Smooth muscle cell (in vitro differentiated cells): ENCODE measurements around the gene LIX1. TPM values are rescaled to one million over a fixed set of nuclear protein-coding genes. Genes with fewer than 3 reads are reported as not detected.

Experiments
- DNase-seq: peaks from one replicate; lab custom pipeline; 2025; ENCODE audit not compliant: unreplicated experiment; lab: John Stamatoyannopoulos, UW
- H2AFZ ChIP-seq: fragments of 200-600 bp; sonication (generic); 2 replicates; pipeline ENCODE4 v1.6.0; 2016; ENCODE audit warnings: antibody characterized with exemption, low read depth, mild to moderate bottlenecking
- H3F3A ChIP-seq: fragments of 200-600 bp; sonication (generic); 2 replicates; pipeline ENCODE4 v1.6.0; 2017; ENCODE audit warnings: antibody characterized with exemption, low read depth
- H3K27ac ChIP-seq: fragments of 200-600 bp; sonication (generic); 2 replicates; pipeline ENCODE4 v1.5.1; 2016; ENCODE audit warnings: low read depth, mild to moderate bottlenecking
- H3K27me3 ChIP-seq: fragments of 200-600 bp; sonication (generic); 2 replicates; pipeline ENCODE4 v1.6.1; 2016; ENCODE audit warnings: low read depth, mild to moderate bottlenecking
- H3K36me3 ChIP-seq: fragments of 200-600 bp; sonication (generic); 2 replicates; pipeline ENCODE4 v1.5.1; 2016; ENCODE audit warnings: low read depth
- H3K4me1 ChIP-seq: fragments of 200-600 bp; sonication (generic); 2 replicates; pipeline ENCODE4 v1.5.1; 2016; ENCODE audit warnings: low read depth
- H3K4me2 ChIP-seq: fragments of 200-600 bp; sonication (generic); 2 replicates; pipeline ENCODE4 v1.6.0; 2016; ENCODE audit warnings: mild to moderate bottlenecking
- H3K4me3 ChIP-seq: fragments of 200-600 bp; sonication (generic); 2 replicates; pipeline ENCODE4 v1.5.1; 2016; ENCODE audit warnings: mild to moderate bottlenecking
- H3K79me2 ChIP-seq: fragments of 200-600 bp; sonication (generic); 2 replicates; pipeline ENCODE4 v1.6.0; 2016; ENCODE audit warnings: low read depth, mild to moderate bottlenecking
- H3K9ac ChIP-seq: fragments of 200-600 bp; sonication (generic); 2 replicates; pipeline ENCODE4 v1.6.0; 2016; ENCODE audit warnings: low read depth
- H3K9me3 ChIP-seq: fragments of 200-600 bp; sonication (generic); replicated peaks from 2 replicates; pipeline ENCODE4 v1.5.1; 2016; ENCODE audit warnings: low read depth
- H4K20me1 ChIP-seq: fragments of 200-600 bp; sonication (generic); 2 replicates; pipeline ENCODE4 v1.6.0; 2016; ENCODE audit warnings: low read depth
- CTCF ChIP-seq: fragments of 200-600 bp; sonication (generic); IDR thresholded peaks from 2 replicates; pipeline ENCODE4 v1.5.1; 2017; ENCODE audit warnings: borderline replicate concordance, mild to moderate bottlenecking, antibody characterized with exemption; ENCODE audit not compliant: insufficient read depth, poor library complexity, severe bottlenecking
- WGBS: methylation state at CpG from one replicate; pipeline ENCODE4 v1.1.7; 2016; ENCODE audit warnings: low lambda C conversion rate; 5-methylcytosine and 5-hydroxymethylcytosine counted together
- polyA plus RNA-seq: library from polyadenylated mRNA; unstranded; fragments of >200 nt; fragmentation: Nextera tagmentation; extraction: Ambion mirVana; gene quantifications from 2 replicates; pipeline ENCODE4 v1.2.1, GENCODE V29; 2016
- small RNA-seq: library from RNA; depleted of rRNA; stranded (forward); fragments of <200 nt; gene quantifications from one replicate; pipeline ENCODE3, GENCODE V24; 2014
- total RNA-seq: library from RNA; depleted of rRNA; stranded (reverse); fragments of >200 nt; gene quantifications from 2 replicates; pipeline ENCODE4 v1.2.3, GENCODE V29; 2014

The LIX1 gene
- total and polyA plus RNA-seq, 2 experiments from 2014 or later = 20.1 to 21.8 TPM

- no peaks in the 10 kb centered on the region for H3K79me2 ChIP-seq
- no peaks in the 10 kb centered on the region for H4K20me1 ChIP-seq
- H3K27ac ChIP-seq = no peak overlapping the region
- 38% methylated on average over 2 of the region's 2 CpGs for WGBS
- no peak overlapping the region for H3K4me2 ChIP-seq
- no peaks in the 10 kb centered on the region for H3K36me3 ChIP-seq
- no peak for DNase-seq
- no peaks in the 10 kb centered on the region for H3F3A ChIP-seq
- H3K4me1 ChIP-seq = peaks cover 3% of the 10 kb centered on the region
- H3K9ac ChIP-seq = no peak overlapping the region
- no peak overlapping the region for H2AFZ ChIP-seq
- no peaks in the 10 kb centered on the region for H3K9me3 ChIP-seq
- no peaks in the 10 kb centered on the region for H3K27me3 ChIP-seq
- TF ChIP-seq CTCF = peak; percentile 32
- no peak overlapping the region for H3K4me3 ChIP-seq
These were observed 98.4 kb downstream of the LIX1 start for GRCh38 chr5:97044052-97044451.

GRCh38 chr5:97043511-97043910, 98.9 kb downstream of the LIX1 start:
- WGBS = 84% methylated on average over 3 of the region's 3 CpGs
- Histone ChIP-seq H3K27ac (no peak overlapping the region), H4K20me1 (no peaks in the 10 kb centered on the region), H3K36me3 (no peaks in the 10 kb centered on the region), H3K9me3 (no peaks in the 10 kb centered on the region), H2AFZ (no peak overlapping the region), H3K4me1 (peaks cover 3% of the 10 kb centered on the region), H3K4me3 (no peak overlapping the region), H3K4me2 (no peak overlapping the region), H3F3A (no peaks in the 10 kb centered on the region), H3K9ac (no peak overlapping the region), H3K27me3 (no peaks in the 10 kb centered on the region), H3K79me2 (no peaks in the 10 kb centered on the region)
- DNase-seq = no peak
- TF ChIP-seq CTCF = no peak

GRCh38 chr5:97042996-97043395, 99.4 kb downstream of the LIX1 start:
- Histone ChIP-seq H3K79me2 (no peaks in the 10 kb centered on the region), H3K27ac (no peak overlapping the region), H3F3A (no peaks in the 10 kb centered on the region), H4K20me1 (no peaks in the 10 kb centered on the region), H3K4me3 (no peak overlapping the region), H3K9ac (no peak overlapping the region), H3K36me3 (no peaks in the 10 kb centered on the region), H3K9me3 (no peaks in the 10 kb centered on the region), H3K27me3 (no peaks in the 10 kb centered on the region), H3K4me2 (no peak overlapping the region), H2AFZ (no peak overlapping the region), H3K4me1 (peaks cover 3% of the 10 kb centered on the region)
- DNase-seq = no peak
- 80% methylated on average over 7 of the region's 7 CpGs for WGBS
- no peak for TF ChIP-seq CTCF

Small RNAs within 50 kb of the gene (small RNA-seq; reads per million reads assigned to genes)
- gene RNU1-73P = not detected

Other genes starting within 250 kb of the LIX1 start
- 24.3 and 28.0 TPM in 2 replicates for gene LNPEP, start 206.5 kb downstream of the LIX1 start, total RNA-seq
- 2.3 and 3.5 TPM in 2 replicates for gene LNPEP, start 206.5 kb downstream of the LIX1 start, polyA plus RNA-seq
- 34.3 and 52.9 TPM in 2 replicates for gene RIOK2, start 40.6 kb upstream of the LIX1 start, total RNA-seq
- gene RIOK2, start 40.6 kb upstream of the LIX1 start, polyA plus RNA-seq = 45.6 and 47.4 TPM in 2 replicates